Activated CD4-positive, alpha-beta T cell treated with anti-CD3 and anti-CD28 coated beads, Interleukin-2, amount 10 ng/mL, durations not matched to agents 7 days and 5 days (primary cell): ENCODE results near the gene YEATS2. TPM values are rescaled to one million over a fixed set of nuclear protein-coding genes. Genes with fewer than 3 reads are reported as not detected.
A peak's percentile ranks its signal among the peaks of the same experiment; 100 is the strongest.
"Not testable (repeated sequence)": the region's sequence is repeated elsewhere in the genome, so short reads cannot be mapped to it uniquely, and the experiment has no call there.

Source experiments
- CTCF ChIA-PET: fragments of 350-600 bp; sonication (Branson Sonifier 250); formaldehyde crosslinking; loops from one replicate; lab custom pipeline; 2021; ENCODE audit warnings: antibody characterized with exemption; lab: Charles Lee
- POLR2A ChIA-PET: fragments of 350-600 bp; sonication (Branson Sonifier 250); formaldehyde crosslinking; loops from one replicate; lab custom pipeline; 2021; ENCODE audit warnings: antibody characterized with exemption; lab: Charles Lee
- DNase-seq: peaks from one replicate; pipeline ENCODE4 v3.0.0-alpha.2; 2020
- H3K27ac Mint-ChIP-seq: one replicate; pipeline ENCODE4 v1.8.0; 2021; ENCODE audit warnings: mild to moderate bottlenecking, moderate library complexity, mixed read lengths
- H3K27me3 Mint-ChIP-seq: one replicate; pipeline ENCODE4 v1.8.0; 2021; ENCODE audit warnings: mixed read lengths
- H3K36me3 Mint-ChIP-seq: one replicate; pipeline ENCODE4 v1.8.0; 2021; ENCODE audit warnings: low read depth, mixed read lengths
- H3K4me1 Mint-ChIP-seq: one replicate; pipeline ENCODE4 v1.8.0; 2021; ENCODE audit warnings: mixed read lengths
- H3K4me3 Mint-ChIP-seq: one replicate; pipeline ENCODE4 v1.8.0; 2021; ENCODE audit warnings: mild to moderate bottlenecking, moderate library complexity, mixed read lengths
- H3K9me3 Mint-ChIP-seq: one replicate; pipeline ENCODE4 v1.8.0; 2021; ENCODE audit warnings: mixed read lengths
- total RNA-seq, 2 experiments: library from RNA; stranded (reverse); gene quantifications; one replicate each; pipeline ENCODE4 v1.2.3, GENCODE V29; 2021

YEATS2 gene
- total RNA-seq, 2 experiments from 2014 or later: 48.2 to 48.7 TPM

DNA sequence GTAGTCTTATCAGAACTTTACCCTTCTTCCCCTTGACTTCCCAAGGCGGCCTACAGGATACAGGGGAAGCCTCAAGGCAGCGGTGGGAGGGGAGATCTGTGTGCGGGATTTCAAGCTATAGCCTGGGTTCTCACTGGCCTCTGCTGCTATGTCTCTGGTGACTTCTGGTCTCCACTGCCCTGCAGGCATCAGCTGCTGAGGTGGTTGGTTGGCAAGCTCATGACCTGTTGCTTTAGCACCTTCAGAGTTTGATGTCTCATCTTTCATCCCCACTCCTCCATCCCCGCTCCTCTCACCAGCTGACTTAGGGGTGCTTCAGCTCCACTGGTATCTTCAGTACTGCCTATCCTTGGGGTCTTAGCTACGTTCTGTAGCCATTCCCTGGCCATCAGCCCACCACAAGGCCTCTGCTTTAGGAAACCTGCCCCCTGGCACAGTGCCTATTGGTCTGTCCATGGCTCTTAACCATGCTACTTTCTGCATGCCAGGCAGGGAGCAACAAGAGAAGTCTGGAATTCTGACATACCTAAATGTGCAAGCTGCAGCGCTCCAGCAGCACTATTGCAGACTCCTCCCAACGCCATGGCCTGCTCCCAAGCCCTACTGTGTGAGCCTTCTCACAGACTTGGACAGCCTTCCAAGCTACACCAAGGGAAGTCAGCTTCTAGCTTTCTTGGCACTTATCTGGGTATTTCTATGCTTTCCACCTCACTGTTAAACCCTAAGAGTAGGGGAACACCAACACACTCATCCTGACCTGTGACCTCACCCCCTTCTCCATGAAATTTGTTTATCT, 1.8 kb upstream of the YEATS2 start:
- POLR2A ChIA-PET: no interaction called here
- Mint-ChIP-seq H3K36me3 (peaks cover 16% of the 10 kb centered on the region), H3K4me1 (peaks cover 28% of the 10 kb centered on the region), H3K4me3 (no peak overlapping the region), H3K27ac (no peak overlapping the region), H3K9me3 (no peaks in the 10 kb centered on the region), H3K27me3 (no peaks in the 10 kb centered on the region)
- no peak for DNase-seq
- CTCF ChIA-PET: interaction anchor here (0.7 to 1.1 kb wide), 5 partner anchors 25 to 479 kb away, joined by 3 to 4 read pairs (median 3); no protein-coding TSS in a partner anchor

DNA sequence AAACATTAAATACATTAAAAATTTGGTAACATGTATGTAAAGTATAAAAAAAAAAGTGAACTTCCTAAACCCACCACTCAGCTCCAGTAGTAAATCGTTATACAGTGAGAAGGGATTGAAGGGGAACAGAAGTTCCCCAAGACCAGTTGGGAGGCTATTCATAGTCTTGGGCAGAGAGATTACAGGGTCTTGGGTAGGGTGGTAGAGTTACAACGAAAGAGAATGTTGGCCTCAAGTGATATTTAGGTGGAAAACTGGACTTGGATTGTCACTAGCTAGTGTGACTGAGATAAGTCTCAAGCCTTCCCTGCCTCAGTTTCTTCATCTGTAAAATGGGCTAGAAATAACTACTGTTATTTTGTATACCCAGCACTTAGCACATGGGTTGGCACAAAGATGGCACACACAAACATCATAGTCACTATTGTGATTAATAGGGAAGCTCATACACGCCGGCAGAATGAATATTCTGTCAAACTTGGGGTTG, 431 bp upstream of the YEATS2 start:
- Mint-ChIP-seq H3K27me3 (no peaks in the 10 kb centered on the region), H3K4me1 (peaks cover 37% of the 10 kb centered on the region), H3K4me3 (peak overlapping the region; percentile 77), H3K36me3 (peaks cover 22% of the 10 kb centered on the region), H3K9me3 (no peaks in the 10 kb centered on the region), H3K27ac (peak overlapping the region; percentile 92)
- ChIA-PET POLR2A (interaction anchor here (0.7 to 1.7 kb wide), 4 partner anchors 60 to 601 kb away, joined by 3 to 5 read pairs (median 4); no protein-coding TSS in a partner anchor), CTCF (interaction anchor here (0.6 to 1.5 kb wide), 7 partner anchors 14 to 853 kb away, joined by 3 to 5 read pairs (median 4); no protein-coding TSS in a partner anchor)
- DNase-seq: no peak

DNA sequence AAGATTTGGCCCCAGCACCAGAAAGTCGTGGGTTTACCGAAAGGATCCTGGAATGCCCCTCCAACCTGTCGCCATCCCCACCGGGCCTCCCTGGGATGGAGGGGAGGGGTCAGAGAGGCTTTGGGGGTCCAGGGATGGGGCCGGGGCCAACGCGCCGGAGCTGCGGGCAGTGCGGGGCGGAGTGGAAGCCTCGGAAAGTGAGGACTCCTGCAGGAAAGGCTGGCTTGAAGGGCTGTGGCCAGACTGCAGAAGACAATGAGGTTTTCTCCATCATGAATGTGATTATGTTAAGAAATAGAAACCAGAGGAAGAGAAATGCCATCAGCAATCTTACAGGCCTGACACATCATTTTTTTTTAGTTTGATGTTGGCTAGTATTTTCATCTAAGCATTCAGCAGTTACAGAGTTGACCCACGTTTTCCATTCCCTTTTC, 738 bp downstream of the YEATS2 start:
- H3K9me3 Mint-ChIP-seq: no peaks in the 10 kb centered on the region
- H3K27ac Mint-ChIP-seq: peak overlapping the region; percentile 81
- CTCF ChIA-PET: interaction anchor here (0.5 to 1.5 kb wide), 3 partner anchors 17 to 361 kb away, joined by 4 to 5 read pairs (median 5); no protein-coding TSS in a partner anchor
- peaks cover 22% of the 10 kb centered on the region for H3K36me3 Mint-ChIP-seq
- H3K4me1 Mint-ChIP-seq: peaks cover 39% of the 10 kb centered on the region
- peak; percentile 35 for DNase-seq
- H3K27me3 Mint-ChIP-seq: no peaks in the 10 kb centered on the region
- POLR2A ChIA-PET: interaction anchor here (1.1 to 1.7 kb wide), 2 partner anchors 61 to 143 kb away, joined by 3 to 5 read pairs; partner anchors contain the start of gene KLHL6
- H3K4me3 Mint-ChIP-seq: peak overlapping the region; percentile 77

DNA sequence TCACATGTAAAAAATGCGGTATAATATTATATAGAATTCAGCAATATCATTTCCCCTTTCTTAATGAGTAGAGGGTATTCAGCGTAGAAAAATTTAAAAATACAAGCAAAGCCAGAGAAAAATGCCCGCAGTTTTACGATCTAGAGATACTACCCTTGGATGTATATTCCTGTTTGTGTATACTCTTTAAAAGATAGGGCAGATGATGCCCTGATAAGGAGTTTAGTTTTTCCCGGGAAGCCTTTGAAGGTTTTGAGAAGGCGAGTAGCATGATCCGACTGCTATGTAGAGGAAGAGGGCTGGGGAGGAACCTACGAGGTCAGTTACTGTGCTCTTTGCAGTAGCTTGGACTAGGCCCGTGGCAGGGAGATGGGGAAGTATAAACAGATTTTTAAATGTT, 1.2 kb downstream of the YEATS2 start:
- H3K4me1 Mint-ChIP-seq: peaks cover 41% of the 10 kb centered on the region
- H3K9me3 Mint-ChIP-seq: no peaks in the 10 kb centered on the region
- ChIA-PET CTCF (interaction anchor here (0.5 to 1.5 kb wide), 3 partner anchors 17 to 362 kb away, joined by 4 to 5 read pairs (median 5); no protein-coding TSS in a partner anchor), POLR2A (interaction anchor here (1.1 kb wide), 1 partner anchor 143 kb away, joined by 3 read pairs; the partner anchor contains the start of gene KLHL6)
- peaks cover 22% of the 10 kb centered on the region for H3K36me3 Mint-ChIP-seq
- peak overlapping the region; percentile 81 for H3K27ac Mint-ChIP-seq
- H3K4me3 Mint-ChIP-seq: peak overlapping the region; percentile 77
- no peaks in the 10 kb centered on the region for H3K27me3 Mint-ChIP-seq
- DNase-seq: no peak

DNA sequence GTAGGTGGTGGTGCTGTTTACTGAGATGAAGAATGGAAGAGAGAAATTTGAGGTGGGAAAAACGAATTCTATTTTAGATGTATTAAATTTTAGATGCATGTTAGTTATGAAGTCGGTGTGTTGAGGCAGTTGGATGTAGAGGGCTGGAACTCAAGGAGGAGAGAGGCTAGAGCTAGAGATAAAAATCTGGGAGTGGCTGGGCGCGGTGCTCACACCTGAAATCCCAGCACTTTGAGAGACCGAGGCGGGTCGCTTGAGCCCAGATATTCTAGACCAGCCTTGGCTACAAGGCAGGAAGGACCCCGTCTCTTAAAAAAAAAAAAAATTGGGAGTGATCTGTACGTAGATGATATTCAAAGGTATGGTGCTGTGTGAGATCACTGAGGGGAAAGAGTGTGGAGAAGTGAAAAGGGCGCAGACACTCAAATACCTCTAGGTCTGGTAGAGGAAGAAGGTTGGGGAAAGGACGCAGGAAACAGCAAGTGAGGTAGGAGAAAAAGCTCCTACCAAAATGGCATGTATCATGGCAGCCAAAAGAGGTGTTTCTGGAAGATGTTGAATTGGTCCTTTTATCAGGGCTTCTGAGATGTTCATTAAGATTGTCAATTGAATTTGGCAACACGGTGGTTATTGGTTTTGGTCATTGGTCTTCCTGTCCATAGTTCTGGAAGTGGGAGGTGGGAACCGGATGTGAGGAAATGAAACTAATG, 1.8 kb downstream of the YEATS2 start:
- CTCF ChIA-PET: no interaction called here
- no peak for DNase-seq
- H3K27me3 Mint-ChIP-seq: no peaks in the 10 kb centered on the region
- H3K36me3 Mint-ChIP-seq: peaks cover 24% of the 10 kb centered on the region
- peak overlapping the region; percentile 77 for H3K4me3 Mint-ChIP-seq
- peaks cover 42% of the 10 kb centered on the region for H3K4me1 Mint-ChIP-seq
- POLR2A ChIA-PET: no interaction called here
- no peaks in the 10 kb centered on the region for H3K9me3 Mint-ChIP-seq
- peak overlapping the region; percentile 81 for H3K27ac Mint-ChIP-seq

- H3K36me3 Mint-ChIP-seq: peaks cover 33% of the 10 kb centered on the region
- no peaks in the 10 kb centered on the region for H3K9me3 Mint-ChIP-seq
- CTCF ChIA-PET: interaction anchor here (0.5 to 0.7 kb wide), 3 partner anchors 9 to 437 kb away, joined by 3 to 4 read pairs (median 3); no protein-coding TSS in a partner anchor
- no peaks in the 10 kb centered on the region for H3K27me3 Mint-ChIP-seq
- POLR2A ChIA-PET: no interaction called here
- peaks cover 49% of the 10 kb centered on the region for H3K4me1 Mint-ChIP-seq
- no peak overlapping the region for H3K27ac Mint-ChIP-seq
- DNase-seq: no peak
- H3K4me3 Mint-ChIP-seq: no peak overlapping the region
Observed at GRCh38 chr3:183701744-183702143, 4.1 kb downstream of the YEATS2 start.

DNA sequence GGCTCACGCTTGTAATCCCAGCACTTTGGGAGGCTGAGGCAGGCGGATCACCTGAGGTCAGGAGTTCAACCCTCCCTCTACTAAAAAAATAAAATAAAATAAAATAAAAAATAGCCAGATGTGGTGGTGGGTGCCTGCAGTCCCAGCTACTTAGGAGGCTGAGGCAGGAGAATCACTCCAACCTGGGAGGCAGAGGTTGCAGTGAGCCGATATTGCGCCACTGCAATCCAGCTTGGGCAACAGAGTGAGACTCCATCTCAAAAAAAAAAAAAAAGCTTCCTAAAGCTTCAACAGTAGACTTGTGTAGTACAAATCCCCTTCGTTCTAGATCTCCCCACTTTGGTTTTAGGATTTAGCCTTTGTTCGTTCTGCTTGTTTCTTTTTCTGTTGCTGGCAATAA, 6.3 kb downstream of the YEATS2 start:
- H3K27me3 Mint-ChIP-seq, H3K4me3 Mint-ChIP-seq, DNase-seq, H3K9me3 Mint-ChIP-seq, POLR2A ChIA-PET, H3K27ac Mint-ChIP-seq: not testable (repeated sequence)
- Mint-ChIP-seq H3K36me3 (peaks cover 29% of the 10 kb centered on the region), H3K4me1 (peaks cover 44% of the 10 kb centered on the region)
- CTCF ChIA-PET: interaction anchor here (0.9 kb wide), 1 partner anchor 66 kb away, joined by 3 read pairs; no protein-coding TSS in a partner anchor

DNA sequence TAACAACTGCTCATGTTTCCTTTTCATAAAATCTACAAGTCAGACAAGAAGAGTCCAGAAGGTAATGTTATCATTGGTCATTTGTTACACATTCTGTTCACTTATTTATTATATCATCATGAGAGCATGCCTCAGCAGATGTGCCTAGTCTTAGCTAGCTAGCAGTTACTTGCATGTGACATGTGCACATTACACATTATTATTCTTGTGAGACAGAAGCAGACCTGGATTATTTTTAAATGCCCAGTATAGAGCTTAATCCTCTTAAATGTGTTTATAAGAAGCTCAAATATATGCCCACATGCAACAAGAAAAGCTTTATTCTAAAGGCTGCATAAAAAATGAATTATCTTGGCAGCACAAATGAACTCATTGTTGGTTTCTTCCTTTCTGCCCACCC, 12.6 kb downstream of the YEATS2 start:
- ChIA-PET CTCF (interaction anchor here (0.7 to 0.8 kb wide), 2 partner anchors 9 to 64 kb away, joined by 3 to 6 read pairs; no protein-coding TSS in a partner anchor), POLR2A (interaction anchor here (0.7 kb wide), 1 partner anchor 18 kb away, joined by 4 read pairs; no protein-coding TSS in a partner anchor)
- Mint-ChIP-seq H3K36me3 (peaks cover 13% of the 10 kb centered on the region), H3K4me1 (peaks cover 19% of the 10 kb centered on the region), H3K27ac (no peak overlapping the region), H3K27me3 (no peaks in the 10 kb centered on the region), H3K9me3 (no peaks in the 10 kb centered on the region), H3K4me3 (no peak overlapping the region)
- DNase-seq: no peak

DNA sequence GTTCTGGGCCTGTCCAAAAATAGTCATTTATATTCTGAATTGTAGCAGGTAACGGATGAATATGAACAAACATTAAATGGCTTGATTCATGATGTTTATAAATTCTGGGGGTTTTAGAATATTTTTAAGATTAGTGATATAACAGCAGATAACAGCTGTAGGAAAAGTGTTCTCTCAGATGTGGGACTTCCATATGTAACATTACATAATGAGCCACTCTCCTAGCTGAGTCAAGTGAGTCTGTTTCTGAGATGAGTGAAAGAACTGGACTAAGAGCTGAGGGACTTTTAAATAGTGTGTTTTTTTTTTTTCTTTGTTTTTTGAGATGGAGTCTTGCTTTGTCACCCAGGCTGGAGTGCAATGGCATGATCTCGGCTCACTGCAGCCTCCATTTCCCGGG, 13.9 kb downstream of the YEATS2 start:
- Mint-ChIP-seq H3K27ac (no peak overlapping the region), H3K4me3 (no peak overlapping the region), H3K36me3 (peaks cover 7% of the 10 kb centered on the region), H3K27me3 (no peaks in the 10 kb centered on the region), H3K4me1 (peaks cover 11% of the 10 kb centered on the region), H3K9me3 (no peaks in the 10 kb centered on the region)
- POLR2A ChIA-PET: no interaction called here
- no peak for DNase-seq
- CTCF ChIA-PET: interaction anchor here (0.6 kb wide), 5 partner anchors 14 to 467 kb away, joined by 3 to 4 read pairs (median 3); partner anchors contain the start of gene YEATS2

- POLR2A ChIA-PET: no interaction called here
- DNase-seq: no peak
- CTCF ChIA-PET: interaction anchor here (1.5 kb wide), 1 partner anchor 14 kb away, joined by 5 read pairs; no protein-coding TSS in a partner anchor
- no peak overlapping the region for H3K4me3 Mint-ChIP-seq
- H3K36me3 Mint-ChIP-seq: peaks cover 23% of the 10 kb centered on the region
- no peak overlapping the region for H3K27ac Mint-ChIP-seq
- peaks cover 9% of the 10 kb centered on the region for H3K4me1 Mint-ChIP-seq
- no peaks in the 10 kb centered on the region for H3K9me3 Mint-ChIP-seq
- H3K27me3 Mint-ChIP-seq: no peaks in the 10 kb centered on the region
Observed at GRCh38 chr3:183714622-183715021, 17.0 kb downstream of the YEATS2 start.

DNA sequence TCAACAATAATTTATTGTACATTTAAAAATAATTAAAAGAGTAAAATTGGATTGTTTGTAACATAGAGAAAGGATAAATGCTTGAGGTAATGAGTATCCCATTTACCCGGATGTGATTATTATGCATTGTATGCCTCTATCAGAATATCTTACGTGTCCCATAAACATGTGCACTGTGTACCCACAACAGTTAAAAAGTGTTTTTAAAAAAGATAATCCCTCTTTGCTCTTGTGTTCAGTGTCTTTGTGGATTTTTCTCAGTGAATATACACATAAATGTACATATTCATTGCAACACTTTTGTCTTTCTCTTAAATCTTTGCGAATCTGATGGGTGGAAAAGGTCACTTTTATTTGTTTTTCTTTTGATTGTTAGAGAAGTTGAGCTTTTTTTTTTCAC, 20.4 kb downstream of the YEATS2 start:
- no peak for DNase-seq
- POLR2A ChIA-PET: interaction anchor here (0.6 kb wide), 1 partner anchor 63 kb away, joined by 3 read pairs; no protein-coding TSS in a partner anchor
- H3K9me3 Mint-ChIP-seq: no peaks in the 10 kb centered on the region
- peaks cover 37% of the 10 kb centered on the region for H3K36me3 Mint-ChIP-seq
- no peaks in the 10 kb centered on the region for H3K4me1 Mint-ChIP-seq
- no peak overlapping the region for H3K27ac Mint-ChIP-seq
- H3K4me3 Mint-ChIP-seq: no peak overlapping the region
- CTCF ChIA-PET: interaction anchor here (0.8 kb wide), 1 partner anchor 239 kb away, joined by 3 read pairs; no protein-coding TSS in a partner anchor
- H3K27me3 Mint-ChIP-seq: no peaks in the 10 kb centered on the region

DNA sequence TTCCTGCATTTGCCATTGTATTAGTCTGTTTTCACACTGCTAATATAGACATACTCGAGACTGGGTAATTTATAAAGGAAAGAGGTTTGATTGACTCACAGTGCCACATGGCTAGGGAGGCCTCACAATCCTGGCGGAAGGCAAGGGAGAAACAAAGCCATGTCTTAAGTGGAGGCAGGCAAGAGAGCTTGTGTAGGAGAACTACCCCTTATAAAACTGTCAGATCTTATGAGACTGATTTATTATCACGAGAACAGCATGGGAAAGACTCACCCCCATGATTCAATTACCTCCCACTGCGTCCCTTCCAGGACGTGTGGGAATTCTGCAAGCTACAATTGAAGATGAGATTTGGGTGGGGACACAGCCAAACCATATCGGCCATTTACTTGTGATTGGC, 27.8 kb downstream of the YEATS2 start:
- no peaks in the 10 kb centered on the region for H3K9me3 Mint-ChIP-seq
- no peak for DNase-seq
- no peak overlapping the region for H3K27ac Mint-ChIP-seq
- H3K27me3 Mint-ChIP-seq: no peaks in the 10 kb centered on the region
- peaks cover 65% of the 10 kb centered on the region for H3K36me3 Mint-ChIP-seq
- no peak overlapping the region for H3K4me3 Mint-ChIP-seq
- H3K4me1 Mint-ChIP-seq: no peaks in the 10 kb centered on the region
- POLR2A ChIA-PET: no interaction called here
- CTCF ChIA-PET: interaction anchor here (0.5 kb wide), 1 partner anchor 164 kb away, joined by 3 read pairs; no protein-coding TSS in a partner anchor
